Measurements from ENCODE around the gene TGFB1I1. TPM values are rescaled to one million over a fixed set of nuclear protein-coding genes. Genes with fewer than 3 reads are reported as not detected.

TGFB1I1 gene
- total and polyA plus RNA-seq, 2 of the 13 experiments (the other 11 are each of a cell fraction or from before 2014, with no cell fraction given) = 0.80 to 2.9 TPM

DNA sequence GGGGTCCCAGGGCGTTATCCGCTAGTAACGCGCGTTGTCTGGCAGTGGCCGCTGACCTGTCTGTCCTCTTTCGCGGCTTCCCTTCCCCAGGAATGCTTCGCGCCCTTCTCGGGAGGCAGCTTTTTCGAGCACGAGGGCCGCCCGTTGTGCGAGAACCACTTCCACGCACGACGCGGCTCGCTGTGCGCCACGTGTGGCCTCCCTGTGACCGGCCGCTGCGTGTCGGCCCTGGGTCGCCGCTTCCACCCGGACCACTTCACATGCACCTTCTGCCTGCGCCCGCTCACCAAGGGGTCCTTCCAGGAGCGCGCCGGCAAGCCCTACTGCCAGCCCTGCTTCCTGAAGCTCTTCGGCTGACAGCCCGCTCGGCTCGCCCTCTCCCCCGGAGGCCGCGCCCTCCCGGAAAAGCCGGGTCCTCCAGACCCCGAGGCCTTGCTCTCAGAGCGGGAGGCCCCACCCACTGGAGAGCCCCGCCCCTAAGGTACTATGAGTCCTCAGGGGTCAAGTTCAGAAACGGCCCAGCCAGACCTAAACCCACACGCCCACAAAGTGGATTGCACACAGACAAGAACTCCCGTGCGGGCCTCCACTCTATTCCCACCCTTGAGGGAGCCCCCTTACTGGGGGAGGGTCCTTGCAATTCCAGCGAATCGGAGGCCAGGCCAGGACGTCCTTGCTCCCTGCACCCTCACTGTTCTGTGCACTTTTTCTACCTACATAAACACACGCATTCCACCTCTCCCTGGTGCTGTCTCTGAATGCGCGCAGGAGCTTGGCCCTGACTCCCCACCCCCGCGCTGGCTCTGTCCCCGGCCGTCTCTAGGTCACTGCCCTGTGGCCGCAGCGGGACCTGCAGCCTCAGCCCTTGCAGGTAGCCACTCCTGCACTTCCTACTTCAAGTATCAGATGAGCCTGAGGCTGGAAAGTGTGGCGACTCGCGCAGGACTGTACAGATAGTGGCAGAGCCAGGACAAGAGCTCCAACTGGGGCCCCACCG lies 5.6 kb downstream of the TGFB1I1 start (continued):
- TF ChIP-seq, protein P1, sequence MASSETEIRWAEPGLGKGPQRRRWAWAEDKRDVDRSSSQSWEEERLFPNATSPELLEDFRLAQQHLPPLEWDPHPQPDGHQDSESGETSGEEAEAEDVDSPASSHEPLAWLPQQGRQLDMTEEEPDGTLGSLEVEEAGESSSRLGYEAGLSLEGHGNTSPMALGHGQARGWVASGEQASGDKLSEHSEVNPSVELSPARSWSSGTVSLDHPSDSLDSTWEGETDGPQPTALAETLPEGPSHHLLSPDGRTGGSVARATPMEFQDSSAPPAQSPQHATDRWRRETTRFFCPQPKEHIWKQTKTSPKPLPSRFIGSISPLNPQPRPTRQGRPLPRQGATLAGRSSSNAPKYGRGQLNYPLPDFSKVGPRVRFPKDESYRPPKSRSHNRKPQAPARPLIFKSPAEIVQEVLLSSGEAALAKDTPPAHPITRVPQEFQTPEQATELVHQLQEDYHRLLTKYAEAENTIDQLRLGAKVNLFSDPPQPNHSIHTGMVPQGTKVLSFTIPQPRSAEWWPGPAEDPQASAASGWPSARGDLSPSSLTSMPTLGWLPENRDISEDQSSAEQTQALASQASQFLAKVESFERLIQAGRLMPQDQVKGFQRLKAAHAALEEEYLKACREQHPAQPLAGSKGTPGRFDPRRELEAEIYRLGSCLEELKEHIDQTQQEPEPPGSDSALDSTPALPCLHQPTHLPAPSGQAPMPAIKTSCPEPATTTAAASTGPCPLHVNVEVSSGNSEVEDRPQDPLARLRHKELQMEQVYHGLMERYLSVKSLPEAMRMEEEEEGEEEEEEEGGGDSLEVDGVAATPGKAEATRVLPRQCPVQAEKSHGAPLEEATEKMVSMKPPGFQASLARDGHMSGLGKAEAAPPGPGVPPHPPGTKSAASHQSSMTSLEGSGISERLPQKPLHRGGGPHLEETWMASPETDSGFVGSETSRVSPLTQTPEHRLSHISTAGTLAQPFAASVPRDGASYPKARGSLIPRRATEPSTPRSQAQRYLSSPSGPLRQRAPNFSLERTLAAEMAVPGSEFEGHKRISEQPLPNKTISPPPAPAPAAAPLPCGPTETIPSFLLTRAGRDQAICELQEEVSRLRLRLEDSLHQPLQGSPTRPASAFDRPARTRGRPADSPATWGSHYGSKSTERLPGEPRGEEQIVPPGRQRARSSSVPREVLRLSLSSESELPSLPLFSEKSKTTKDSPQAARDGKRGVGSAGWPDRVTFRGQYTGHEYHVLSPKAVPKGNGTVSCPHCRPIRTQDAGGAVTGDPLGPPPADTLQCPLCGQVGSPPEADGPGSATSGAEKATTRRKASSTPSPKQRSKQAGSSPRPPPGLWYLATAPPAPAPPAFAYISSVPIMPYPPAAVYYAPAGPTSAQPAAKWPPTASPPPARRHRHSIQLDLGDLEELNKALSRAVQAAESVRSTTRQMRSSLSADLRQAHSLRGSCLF (CRISPR knock-in tag; IDR thresholded peaks at IDR 0.05; ENCODE audit: borderline replicate concordance) = no peak; the same call in 1 of the 2 replicates
- no peak for TF ChIP-seq ZNF766 (CRISPR knock-in tag; IDR thresholded peaks at IDR 0.05; ENCODE audit: borderline replicate concordance)
- peak; percentile 63; the same call in 1 of the 2 replicates for TF ChIP-seq ZFP36L2 (CRISPR knock-in tag; IDR thresholded peaks at IDR 0.05)
- peak; percentile 43; the same call in 1 of the 2 replicates for TF ChIP-seq TAF1 (CRISPR knock-in tag; IDR thresholded peaks at IDR 0.05)
- TF ChIP-seq CBX5 (CRISPR knock-in tag; IDR thresholded peaks at IDR 0.05; ENCODE audit: borderline replicate concordance) = no peak; the same call in 1 of the 2 replicates
- TF ChIP-seq ZNF430 (CRISPR knock-in tag; IDR thresholded peaks at IDR 0.05) = 0 out of 2 replicates have a peak, but pooled peaks have one; percentile 17
- peak; percentile 82 for TF ChIP-seq SAP130 (CRISPR knock-in tag; IDR thresholded peaks at IDR 0.05; ENCODE audit: low read depth)
- TF ChIP-seq NFE2L1 (CRISPR knock-in tag; IDR thresholded peaks at IDR 0.05; ENCODE audit: borderline replicate concordance) = peak; percentile 65; the same call in 1 of the 2 replicates
- no peak for TF ChIP-seq ZNF20 (CRISPR knock-in tag; IDR thresholded peaks at IDR 0.05)
- TF ChIP-seq CEBPB (IDR thresholded peaks at IDR 0.05; ENCODE audit: borderline replicate concordance, low read depth, low read length) = no peak
- no peak for TF ChIP-seq ZBTB14 (CRISPR knock-in tag; IDR thresholded peaks at IDR 0.05)
- TF ChIP-seq, protein P2, sequence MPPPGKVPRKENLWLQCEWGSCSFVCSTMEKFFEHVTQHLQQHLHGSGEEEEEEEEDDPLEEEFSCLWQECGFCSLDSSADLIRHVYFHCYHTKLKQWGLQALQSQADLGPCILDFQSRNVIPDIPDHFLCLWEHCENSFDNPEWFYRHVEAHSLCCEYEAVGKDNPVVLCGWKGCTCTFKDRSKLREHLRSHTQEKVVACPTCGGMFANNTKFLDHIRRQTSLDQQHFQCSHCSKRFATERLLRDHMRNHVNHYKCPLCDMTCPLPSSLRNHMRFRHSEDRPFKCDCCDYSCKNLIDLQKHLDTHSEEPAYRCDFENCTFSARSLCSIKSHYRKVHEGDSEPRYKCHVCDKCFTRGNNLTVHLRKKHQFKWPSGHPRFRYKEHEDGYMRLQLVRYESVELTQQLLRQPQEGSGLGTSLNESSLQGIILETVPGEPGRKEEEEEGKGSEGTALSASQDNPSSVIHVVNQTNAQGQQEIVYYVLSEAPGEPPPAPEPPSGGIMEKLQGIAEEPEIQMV (CRISPR knock-in tag; IDR thresholded peaks at IDR 0.05; ENCODE audit: low read depth) = 0 out of 2 replicates have a peak, but pooled peaks have one; percentile 42
- peak; percentile 81; the same call in 1 of the 2 replicates for TF ChIP-seq ZMYM4 (CRISPR knock-in tag; IDR thresholded peaks at IDR 0.05)
- TF ChIP-seq DNMT1 (CRISPR knock-in tag; IDR thresholded peaks at IDR 0.05) = peak; percentile 49; the same call in 1 of the 2 replicates
- TF ChIP-seq, protein P3, sequence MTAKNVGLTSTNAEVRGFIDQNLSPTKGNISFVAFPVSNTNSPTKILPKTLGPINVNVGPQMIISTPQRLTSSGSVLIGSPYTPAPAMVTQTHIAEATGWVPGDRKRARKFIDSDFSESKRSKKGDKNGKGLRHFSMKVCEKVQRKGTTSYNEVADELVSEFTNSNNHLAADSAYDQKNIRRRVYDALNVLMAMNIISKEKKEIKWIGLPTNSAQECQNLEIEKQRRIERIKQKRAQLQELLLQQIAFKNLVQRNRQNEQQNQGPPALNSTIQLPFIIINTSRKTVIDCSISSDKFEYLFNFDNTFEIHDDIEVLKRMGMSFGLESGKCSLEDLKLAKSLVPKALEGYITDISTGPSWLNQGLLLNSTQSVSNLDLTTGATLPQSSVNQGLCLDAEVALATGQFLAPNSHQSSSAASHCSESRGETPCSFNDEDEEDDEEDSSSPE (CRISPR knock-in tag; IDR thresholded peaks at IDR 0.05) = peak; percentile 53
- no peak for TF ChIP-seq EED (CRISPR knock-in tag; IDR thresholded peaks at IDR 0.05)
- TF ChIP-seq KLF9 (CRISPR knock-in tag; IDR thresholded peaks at IDR 0.05; ENCODE audit: low read depth) = no peak
- TF ChIP-seq FOSL2 (CRISPR knock-in tag; IDR thresholded peaks at IDR 0.05) = no peak; the same call in 1 of the 2 replicates
- TF ChIP-seq RFX5 (IDR thresholded peaks at IDR 0.05; ENCODE audit: low read depth, low read length) = no peak
